CD14-positive monocyte (primary cell): ENCODE results near the gene MAPK13. TPM values are rescaled to one million over a fixed set of nuclear protein-coding genes. Genes with fewer than 3 reads are reported as not detected.

Source experiments
- DNase-seq, 3 donors: peaks; one replicate each; pipeline ENCODE4 v3.0.0-alpha.2; 2011 to 2022
- H2AFZ ChIP-seq: 2 replicates; pipeline ENCODE4 v1.6.0; 2012; ENCODE audit warnings: mild to moderate bottlenecking, low read depth, low read length, inconsistent platforms; ENCODE audit not compliant: insufficient read depth, poor library complexity, severe bottlenecking
- H3K27ac ChIP-seq, 2 donors: 1 replicate in 1 of 2; 2 replicates in 1 of 2; pipeline ENCODE4 v1.5.1; 2012 to 2013; ENCODE audit warnings: low read length in 2 of 2, control low read depth in 1 of 2, inconsistent platforms in 1 of 2, low read depth in 1 of 2, mild to moderate bottlenecking in 1 of 2
- H3K27me3 ChIP-seq, 2 donors: one replicate each; pipeline versions ENCODE4 v1.6.0 to v1.6.1; 2011 to 2013; ENCODE audit warnings: low read length in 2 of 2; ENCODE audit not compliant: control insufficient read depth in 2 of 2, insufficient read depth in 2 of 2
- H3K36me3 ChIP-seq, 2 donors: replicated peaks in 1 of 2; 1 replicate in 1 of 2; 2 replicates in 1 of 2; pipeline versions ENCODE4 v1.5.1 to v1.6.1; 2012 to 2013; ENCODE audit warnings: low read length in 2 of 2, control low read depth in 1 of 2, inconsistent platforms in 1 of 2, mild to moderate bottlenecking in 1 of 2; ENCODE audit not compliant: insufficient read depth in 2 of 2, control insufficient read depth in 1 of 2
- H3K4me1 ChIP-seq, 2 donors: 1 replicate in 1 of 2; 2 replicates in 1 of 2; pipeline versions ENCODE4 v1.5.1 to v1.6.1; 2012 to 2013; ENCODE audit warnings: low read length in 2 of 2, control low read depth in 1 of 2, inconsistent platforms in 1 of 2, mild to moderate bottlenecking in 1 of 2, moderate library complexity in 1 of 2; ENCODE audit not compliant: insufficient read depth in 2 of 2, control insufficient read depth in 1 of 2
- H3K4me2 ChIP-seq: replicated peaks from 2 replicates; pipeline ENCODE3; 2012; ENCODE audit warnings: low read length, moderate library complexity, mild to moderate bottlenecking; ENCODE audit not compliant: poor library complexity, severe bottlenecking; ENCODE audit errors: extremely low read depth
- H3K4me3 ChIP-seq, 3 experiments: fragments of 200-600 bp in 1 of 3; sonication (generic) in 1 of 3; replicated peaks in 1 of 3; 1 replicate in 2 of 3; 2 replicates in 1 of 3; pipeline ENCODE4 v1.5.1; 2011 to 2013; ENCODE audit warnings: low read length in 3 of 3, mild to moderate bottlenecking in 3 of 3, control low read depth in 2 of 3, low read depth in 2 of 3, inconsistent platforms in 1 of 3, moderate library complexity in 1 of 3
- H3K79me2 ChIP-seq: 2 replicates; pipeline ENCODE4 v1.6.0; 2012; ENCODE audit warnings: mild to moderate bottlenecking, control low read depth, inconsistent platforms, low read length, moderate library complexity; ENCODE audit not compliant: insufficient read depth
- H3K9ac ChIP-seq: 2 replicates; pipeline ENCODE4 v1.6.0; 2017; ENCODE audit warnings: low read length, mild to moderate bottlenecking; ENCODE audit not compliant: insufficient read depth, poor library complexity, severe bottlenecking
- H3K9me3 ChIP-seq, 2 donors: replicated peaks in 1 of 2; 1 replicate in 1 of 2; 2 replicates in 1 of 2; pipeline versions ENCODE4 v1.5.1 to v1.6.1; 2012 to 2013; ENCODE audit warnings: low read length in 2 of 2, control low read depth in 1 of 2; ENCODE audit not compliant: control insufficient read depth in 1 of 2, insufficient read depth in 1 of 2
- H4K20me1 ChIP-seq: 2 replicates; pipeline ENCODE4 v1.6.0; 2012; ENCODE audit warnings: mild to moderate bottlenecking, low read length, control low read depth, moderate library complexity; ENCODE audit not compliant: insufficient read depth
- H3K27ac Mint-ChIP-seq, 7 donors: one replicate each; pipeline ENCODE4 v1.8.0; 2020; ENCODE audit warnings: mild to moderate bottlenecking in 7 of 7, mixed read lengths in 7 of 7, moderate library complexity in 6 of 7, inconsistent platforms in 2 of 7
- H3K27me3 Mint-ChIP-seq, 3 donors: one replicate each; pipeline ENCODE4 v1.8.0; 2021 to 2022; ENCODE audit warnings: low read depth in 3 of 3, mild to moderate bottlenecking in 3 of 3, mixed read lengths in 3 of 3, moderate library complexity in 3 of 3, inconsistent platforms in 1 of 3
- H3K36me3 Mint-ChIP-seq, 2 donors: one replicate each; pipeline ENCODE4 v1.8.0; 2020; ENCODE audit warnings: mixed read lengths in 2 of 2, inconsistent platforms in 1 of 2, mild to moderate bottlenecking in 1 of 2
- H3K4me1 Mint-ChIP-seq: one replicate; pipeline ENCODE4 v1.8.0; 2020; ENCODE audit warnings: mild to moderate bottlenecking, mixed read lengths
- H3K4me3 Mint-ChIP-seq, 2 donors: one replicate each; pipeline ENCODE4 v1.8.0; 2020; ENCODE audit warnings: mild to moderate bottlenecking in 2 of 2, mixed read lengths in 2 of 2, moderate library complexity in 1 of 2
- H3K9me3 Mint-ChIP-seq, 7 donors: one replicate each; pipeline ENCODE4 v1.8.0; 2020 to 2022; ENCODE audit warnings: mixed read lengths in 7 of 7, mild to moderate bottlenecking in 6 of 7, moderate library complexity in 6 of 7, inconsistent platforms in 2 of 7
- WGBS: methylation state at CpG from one replicate; pipeline ENCODE4 v1.1.5; 2013; ENCODE audit warnings: missing lambda C conversion rate; ENCODE audit not compliant: insufficient coverage; 5-methylcytosine and 5-hydroxymethylcytosine counted together
- intact Hi-C, 2 donors: fragments of 100-400 bp; cut with micrococcal nuclease; formaldehyde crosslinking; loops; one replicate each; pipeline versions ENCODE4 v1.15.0 to v1.15.1; 2023
- polyA plus RNA-seq, 3 donors: library from polyadenylated mRNA; depleted of rRNA in 1 of 3; unstranded in 2 of 3; stranded (reverse) in 1 of 3; fragments of 300-500 nt in 2 of 3; fragments of >200 nt in 1 of 3; fragmentation: Illumina TruSeq in 2 of 3; gene quantifications; 1 replicate in 2 of 3; 2 replicates in 1 of 3; pipeline ENCODE4 v1.2.3, GENCODE V29; 2012 to 2021
- TF ChIP-seq, protein P1 (sequence below): fragments of 200-600 bp; IDR thresholded peaks from one replicate; pipeline ENCODE4 v1.8.0; 2022; ENCODE audit warnings: antibody characterized with exemption, mild to moderate bottlenecking

Gene MAPK13
- polyA plus RNA-seq, 3 donors: 0.88 to 9.8 (median 2.4) TPM

GRCh38 chr6:36130667-36131510 is 576 bp downstream of the MAPK13 start:
- Histone ChIP-seq H3K4me2 (peak overlapping the region; percentile 78), H3K4me1 (peaks cover 52 to 63% of the 10 kb centered on the region in 2 donors), H3K9ac (peak overlapping the region; percentile 56), H3K27ac (peak overlapping the region; percentile 4 to 27), H3K4me3 (peak overlapping the region; percentile 9 to 72 (median 30)), H3K27me3 (peaks cover 0 to 5% of the 10 kb centered on the region in 2 donors), H3K36me3 (no peaks in the 10 kb centered on the region), H4K20me1 (no peaks in the 10 kb centered on the region), H3K79me2 (no peaks in the 10 kb centered on the region), H3K9me3 (peaks cover 0 to 4% of the 10 kb centered on the region in 2 donors), H2AFZ (peak overlapping the region; percentile 89)
- intact Hi-C loops: no loop called here
- H3K27me3 Mint-ChIP-seq: peaks cover 14 to 19% (median 16%) of the 10 kb centered on the region in 3 donors
- 3% methylated on average over 38 of the region's 52 CpGs for WGBS
- TF ChIP-seq, protein P1, sequence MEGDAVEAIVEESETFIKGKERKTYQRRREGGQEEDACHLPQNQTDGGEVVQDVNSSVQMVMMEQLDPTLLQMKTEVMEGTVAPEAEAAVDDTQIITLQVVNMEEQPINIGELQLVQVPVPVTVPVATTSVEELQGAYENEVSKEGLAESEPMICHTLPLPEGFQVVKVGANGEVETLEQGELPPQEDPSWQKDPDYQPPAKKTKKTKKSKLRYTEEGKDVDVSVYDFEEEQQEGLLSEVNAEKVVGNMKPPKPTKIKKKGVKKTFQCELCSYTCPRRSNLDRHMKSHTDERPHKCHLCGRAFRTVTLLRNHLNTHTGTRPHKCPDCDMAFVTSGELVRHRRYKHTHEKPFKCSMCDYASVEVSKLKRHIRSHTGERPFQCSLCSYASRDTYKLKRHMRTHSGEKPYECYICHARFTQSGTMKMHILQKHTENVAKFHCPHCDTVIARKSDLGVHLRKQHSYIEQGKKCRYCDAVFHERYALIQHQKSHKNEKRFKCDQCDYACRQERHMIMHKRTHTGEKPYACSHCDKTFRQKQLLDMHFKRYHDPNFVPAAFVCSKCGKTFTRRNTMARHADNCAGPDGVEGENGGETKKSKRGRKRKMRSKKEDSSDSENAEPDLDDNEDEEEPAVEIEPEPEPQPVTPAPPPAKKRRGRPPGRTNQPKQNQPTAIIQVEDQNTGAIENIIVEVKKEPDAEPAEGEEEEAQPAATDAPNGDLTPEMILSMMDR: peak; percentile 22
- H3K9me3 Mint-ChIP-seq: peaks cover 0 to 6% (median 1%) of the 10 kb centered on the region in 7 donors
- peak; percentile 26 to 37 (median 29) for DNase-seq
- peak overlapping the region; percentile 73 to 86 for H3K4me3 Mint-ChIP-seq
- H3K27ac Mint-ChIP-seq: peak overlapping the region in 5 of 7 donors; percentile 45 to 69 (median 54)
- H3K4me1 Mint-ChIP-seq: peaks cover 63% of the 10 kb centered on the region
- peaks cover 9 to 21% of the 10 kb centered on the region in 2 donors for H3K36me3 Mint-ChIP-seq

DNA sequence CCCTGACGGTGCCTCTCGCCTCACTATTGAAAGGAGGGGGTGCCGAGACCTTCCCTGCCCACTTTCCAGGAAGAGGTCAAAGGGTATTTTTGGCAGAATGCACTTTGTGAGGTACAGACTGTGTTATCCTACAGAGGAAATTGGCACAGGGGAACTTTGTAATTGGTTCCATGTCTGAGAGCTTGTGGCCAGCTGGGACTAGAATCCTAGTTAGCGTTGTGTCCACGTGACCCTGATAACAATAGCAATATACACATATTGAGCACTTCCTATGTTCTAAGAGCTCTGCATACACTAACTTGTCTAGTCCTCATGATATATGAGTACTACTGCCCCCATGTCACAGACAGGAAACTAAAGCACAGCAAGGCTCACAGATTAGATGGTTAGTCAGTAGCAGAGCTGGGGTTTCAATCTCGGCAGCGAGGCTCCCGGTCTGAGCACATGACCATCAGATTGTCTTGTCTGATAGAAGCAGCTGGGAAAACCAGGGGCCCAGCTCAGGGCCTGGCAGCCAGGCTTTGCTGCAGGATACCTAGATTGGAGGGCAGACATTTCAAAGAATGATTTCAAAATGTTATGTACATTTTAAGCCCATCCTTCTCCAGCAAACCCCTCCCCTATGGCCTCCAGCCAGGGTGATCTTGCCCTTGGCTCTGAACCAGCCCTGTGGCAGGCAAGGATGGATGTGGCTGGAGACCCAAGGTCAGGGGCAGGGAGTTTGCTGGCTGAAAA is 1.4 kb downstream of the MAPK13 start:
- no peaks in the 10 kb centered on the region for H3K79me2 ChIP-seq
- Mint-ChIP-seq H3K27me3 (peaks cover 14 to 19% (median 16%) of the 10 kb centered on the region in 3 donors), H3K4me3 (peak overlapping the region; percentile 66 to 86), H3K9me3 (peaks cover 0 to 6% (median 1%) of the 10 kb centered on the region in 7 donors), H3K4me1 (peaks cover 57% of the 10 kb centered on the region), H3K27ac (peak overlapping the region in 3 of 7 donors; percentile 9 to 69 (median 60)), H3K36me3 (peaks cover 17 to 26% of the 10 kb centered on the region in 2 donors)
- TF ChIP-seq, protein P1: no peak
- H3K27ac ChIP-seq: peak overlapping the region in 1 of 2 donors; percentile 27
- WGBS: 4% methylated on average over 6 of the region's 8 CpGs
- H2AFZ ChIP-seq: peak overlapping the region; percentile 89
- DNase-seq: peak; percentile 44 to 69 (median 64)
- intact Hi-C loops: no loop called here
- no peaks in the 10 kb centered on the region for H4K20me1 ChIP-seq
- peak overlapping the region; percentile 56 for H3K9ac ChIP-seq
- H3K4me1 ChIP-seq: peaks cover 46 to 55% of the 10 kb centered on the region in 2 donors
- peak overlapping the region in 2 of 3 experiments; percentile 9 to 72 for H3K4me3 ChIP-seq
- H3K9me3 ChIP-seq: peaks cover 0 to 4% of the 10 kb centered on the region in 2 donors
- peak overlapping the region; percentile 78 for H3K4me2 ChIP-seq
- peaks cover 0 to 5% of the 10 kb centered on the region in 2 donors for H3K27me3 ChIP-seq
- H3K36me3 ChIP-seq: no peaks in the 10 kb centered on the region
